GM18502 (cell line): Measurements from ENCODE around the gene PDE8A.

Source experiments
- ATAC-seq: cut with Tn5 transposase; IDR thresholded peaks from one replicate; pipeline ENCODE4 v1.9.1; 2021; ENCODE audit warnings: mild to moderate bottlenecking; ENCODE audit not compliant: unreplicated experiment, poor library complexity

PDE8A gene

GRCh38 chr15:85029221-85029620, 47.6 kb downstream of the PDE8A start:
- no peak for ATAC-seq

GRCh38 chr15:85030301-85030929, 48.8 kb downstream of the PDE8A start:
- ATAC-seq, result peak; percentile 44

- ATAC-seq, result no peak
Observed at GRCh38 chr15:85031086-85031943, 49.7 kb downstream of the PDE8A start.

- no peak for ATAC-seq
Observed at GRCh38 chr15:85031944-85032558, 50.4 kb downstream of the PDE8A start.

GRCh38 chr15:85033148-85033547, 51.5 kb downstream of the PDE8A start:
- ATAC-seq, result no peak

GRCh38 chr15:85034276-85034675, 52.6 kb downstream of the PDE8A start:
- no peak for ATAC-seq

GRCh38 chr15:85035980-85036379, 54.3 kb downstream of the PDE8A start:
- no peak for ATAC-seq

- ATAC-seq, result no peak
Observed at GRCh38 chr15:85036716-85037115, 55.1 kb downstream of the PDE8A start.

GRCh38 chr15:85037641-85038040, 56.0 kb downstream of the PDE8A start:
- no peak for ATAC-seq

GRCh38 chr15:85041230-85041629, 59.6 kb downstream of the PDE8A start:
- no peak for ATAC-seq

- ATAC-seq, result peak; percentile 58
Observed at GRCh38 chr15:85044251-85044853, 62.7 kb downstream of the PDE8A start.

GRCh38 chr15:85044894-85045293, 63.2 kb downstream of the PDE8A start:
- ATAC-seq, result no peak

GRCh38 chr15:85045615-85046014, 64.0 kb downstream of the PDE8A start:
- ATAC-seq, result no peak

GRCh38 chr15:85047271-85047948, 65.8 kb downstream of the PDE8A start:
- peak; percentile 52 for ATAC-seq

- ATAC-seq, result no peak
Observed at GRCh38 chr15:85048430-85048829, 66.8 kb downstream of the PDE8A start.

GRCh38 chr15:85049805-85050204, 68.1 kb downstream of the PDE8A start:
- ATAC-seq, result no peak

- no peak for ATAC-seq
Observed at GRCh38 chr15:85059734-85060133, 78.1 kb downstream of the PDE8A start.

- no peak for ATAC-seq
Observed at GRCh38 chr15:85062560-85062959, 80.9 kb downstream of the PDE8A start.

- no peak for ATAC-seq
Observed at GRCh38 chr15:85063088-85063487, 81.4 kb downstream of the PDE8A start.

- ATAC-seq, result no peak
Observed at GRCh38 chr15:85063522-85064079, 81.9 kb downstream of the PDE8A start.
